ENCODE results near the gene ACSM2B.
"Not testable (repeated sequence)": the region's sequence is repeated elsewhere in the genome, so short reads cannot be mapped to it uniquely, and the experiment has no call there.

Gene ACSM2B

GRCh38 chr16:20531795-20532194 is 44.4 kb downstream of the ACSM2B start:
- DNase-seq: not testable (repeated sequence)

GRCh38 chr16:20520103-20520502 is 56.1 kb downstream of the ACSM2B start:
- DNase-seq: no peak

- DNase-seq: no peak
These were observed 56.9 kb downstream of the ACSM2B start for GRCh38 chr16:20519231-20519630.

- DNase-seq: no peak
These were observed 59.0 kb downstream of the ACSM2B start for GRCh38 chr16:20517149-20517548.

GRCh38 chr16:20515688-20516090 is 60.5 kb downstream of the ACSM2B start:
- DNase-seq: no peak

GRCh38 chr16:20510323-20510722 is 65.8 kb downstream of the ACSM2B start:
- DNase-seq: no peak

GRCh38 chr16:20507280-20507679 is 68.9 kb downstream of the ACSM2B start:
- no peak for DNase-seq

GRCh38 chr16:20504418-20504817 is 71.7 kb downstream of the ACSM2B start:
- DNase-seq: no peak

GRCh38 chr16:20491448-20491847 is 84.7 kb downstream of the ACSM2B start:
- DNase-seq: not testable (repeated sequence)

GRCh38 chr16:20490994-20491393 is 85.2 kb downstream of the ACSM2B start:
- not testable (repeated sequence) for DNase-seq
